Thyroid gland (tissue), 4 donors: ENCODE measurements around the gene ATP1B1.

ENCODE experiments used
- POLR2A ChIP-seq, 2 donors: fragments of 450-650 bp; IDR thresholded peaks; one replicate each; pipeline ENCODE4 v1.6.1; 2017; ENCODE audit warnings: antibody characterized with exemption in 2 of 2, mild to moderate bottlenecking in 2 of 2, moderate library complexity in 1 of 2
- TF ChIP-seq, protein P1 (sequence below), 6 experiments: fragments of 200-600 bp in 3 of 6; fragments of 450-650 bp in 3 of 6; sonication (generic) in 3 of 6; IDR thresholded peaks; one replicate each; pipeline ENCODE4 v1.5.1; 2016 to 2019; ENCODE audit warnings: antibody characterized with exemption in 6 of 6, mild to moderate bottlenecking in 2 of 6, inconsistent platforms in 1 of 6, moderate library complexity in 1 of 6

DNA sequence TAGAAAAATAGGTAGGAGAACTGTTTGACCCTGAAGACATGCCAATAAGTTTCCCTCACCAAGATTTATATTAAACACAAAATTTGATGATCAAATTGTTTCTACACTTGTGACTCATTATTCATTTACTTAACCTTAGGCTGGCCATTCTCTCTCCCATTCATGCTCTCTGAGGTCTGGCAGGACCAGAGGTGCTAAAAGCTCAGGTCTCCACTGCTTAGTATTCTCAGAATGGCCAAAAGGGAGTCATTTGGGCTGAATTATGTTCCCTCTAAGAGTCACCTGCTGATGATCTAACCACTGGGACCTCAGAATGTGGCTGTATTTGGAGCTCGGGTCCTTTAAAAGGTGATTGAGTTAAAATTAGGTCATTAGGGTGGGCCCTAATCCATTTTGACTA lies 47.1 kb upstream of the ATP1B1 start:
- TF ChIP-seq, protein P1, sequence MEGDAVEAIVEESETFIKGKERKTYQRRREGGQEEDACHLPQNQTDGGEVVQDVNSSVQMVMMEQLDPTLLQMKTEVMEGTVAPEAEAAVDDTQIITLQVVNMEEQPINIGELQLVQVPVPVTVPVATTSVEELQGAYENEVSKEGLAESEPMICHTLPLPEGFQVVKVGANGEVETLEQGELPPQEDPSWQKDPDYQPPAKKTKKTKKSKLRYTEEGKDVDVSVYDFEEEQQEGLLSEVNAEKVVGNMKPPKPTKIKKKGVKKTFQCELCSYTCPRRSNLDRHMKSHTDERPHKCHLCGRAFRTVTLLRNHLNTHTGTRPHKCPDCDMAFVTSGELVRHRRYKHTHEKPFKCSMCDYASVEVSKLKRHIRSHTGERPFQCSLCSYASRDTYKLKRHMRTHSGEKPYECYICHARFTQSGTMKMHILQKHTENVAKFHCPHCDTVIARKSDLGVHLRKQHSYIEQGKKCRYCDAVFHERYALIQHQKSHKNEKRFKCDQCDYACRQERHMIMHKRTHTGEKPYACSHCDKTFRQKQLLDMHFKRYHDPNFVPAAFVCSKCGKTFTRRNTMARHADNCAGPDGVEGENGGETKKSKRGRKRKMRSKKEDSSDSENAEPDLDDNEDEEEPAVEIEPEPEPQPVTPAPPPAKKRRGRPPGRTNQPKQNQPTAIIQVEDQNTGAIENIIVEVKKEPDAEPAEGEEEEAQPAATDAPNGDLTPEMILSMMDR (IDR thresholded peaks at IDR 0.05): no peak
- TF ChIP-seq POLR2A (IDR thresholded peaks at IDR 0.05): no peak
